ENCODE data around the gene ZNF750.

The ZNF750 gene

DNA sequence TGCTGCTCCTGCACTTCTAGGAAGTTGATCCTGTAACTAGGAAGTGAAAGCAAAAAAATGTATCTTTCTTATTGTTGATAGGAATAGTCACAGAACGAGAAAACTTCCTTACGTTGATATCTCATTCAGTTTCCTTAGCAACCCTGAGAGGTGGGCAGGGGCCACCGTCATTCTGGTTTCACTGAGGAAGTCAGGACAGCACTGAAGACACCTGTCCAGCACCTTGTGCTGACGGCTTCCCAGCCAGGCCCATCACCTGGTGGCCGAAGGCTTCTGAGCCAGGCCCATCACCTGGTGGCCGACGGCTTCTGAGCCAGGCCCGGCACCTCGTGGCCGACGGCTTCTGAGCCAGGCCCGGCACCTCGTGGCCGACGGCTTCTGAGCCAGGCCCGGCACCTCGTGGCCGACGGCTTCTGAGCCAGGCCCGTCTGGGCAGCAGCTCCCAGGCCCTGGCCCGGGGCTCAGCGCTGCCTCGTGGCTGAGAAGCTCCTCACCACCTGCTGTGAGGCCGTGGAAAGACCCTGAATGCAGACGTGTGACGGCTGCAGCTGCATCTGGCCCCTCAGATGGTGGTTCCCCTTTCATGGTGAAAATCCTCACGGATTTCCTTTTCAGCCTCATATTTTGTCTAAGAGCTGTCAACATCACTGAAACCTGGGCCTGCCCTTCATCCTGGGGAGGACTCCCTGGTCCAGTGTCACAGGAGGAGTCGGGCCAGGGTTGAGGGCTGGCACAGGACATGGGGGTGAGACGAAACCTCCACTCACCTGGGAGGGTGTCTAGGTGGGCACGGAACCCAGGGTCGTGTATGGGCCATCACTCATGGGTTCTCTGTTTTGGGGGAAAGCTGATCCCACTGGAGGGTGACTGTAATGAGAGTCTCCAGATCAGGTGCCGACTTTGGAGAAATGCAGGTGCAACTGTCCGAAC, 33.0 kb upstream of the ZNF750 start:
- no peak for DNase-seq

DNA sequence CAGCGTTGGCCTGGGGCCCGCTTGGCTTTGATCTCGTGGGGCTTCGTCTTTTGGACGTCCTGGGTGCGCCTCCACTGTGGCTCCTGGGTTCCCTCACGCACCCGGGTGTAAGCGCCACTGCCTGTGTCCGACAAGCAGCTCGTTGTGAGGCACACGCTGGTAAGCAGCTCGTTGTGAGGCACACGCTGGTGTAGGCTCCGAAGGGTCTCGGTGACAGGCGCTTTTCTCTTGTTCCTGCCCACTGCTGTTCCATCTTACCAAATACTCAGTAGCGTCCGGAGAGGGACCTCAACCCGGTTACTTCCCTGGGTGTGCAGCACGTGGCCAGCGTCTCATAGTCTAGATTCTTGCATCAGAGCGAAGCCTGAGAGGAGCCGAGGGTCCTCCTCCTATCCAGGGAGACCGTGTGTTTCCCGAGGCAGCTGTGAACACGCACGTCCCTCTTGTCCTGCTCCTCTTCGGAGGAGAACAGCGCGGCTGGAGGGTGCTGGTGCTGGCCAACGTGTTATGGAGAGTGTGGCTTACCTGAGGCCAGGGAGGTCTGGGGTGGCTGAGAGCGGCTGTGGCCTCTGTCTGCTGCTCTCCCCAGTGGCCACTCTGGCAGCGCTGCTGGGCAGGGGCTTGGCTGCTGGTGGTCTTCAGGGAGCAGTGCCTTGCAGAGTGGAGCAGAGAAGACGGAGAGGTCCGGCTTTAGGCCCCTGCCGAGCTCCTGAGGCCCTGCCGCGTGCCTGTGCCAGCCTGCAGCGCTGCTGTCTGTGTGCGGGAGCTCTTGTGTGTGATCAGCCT, 32.1 kb upstream of the ZNF750 start:
- no peak for DNase-seq

DNA sequence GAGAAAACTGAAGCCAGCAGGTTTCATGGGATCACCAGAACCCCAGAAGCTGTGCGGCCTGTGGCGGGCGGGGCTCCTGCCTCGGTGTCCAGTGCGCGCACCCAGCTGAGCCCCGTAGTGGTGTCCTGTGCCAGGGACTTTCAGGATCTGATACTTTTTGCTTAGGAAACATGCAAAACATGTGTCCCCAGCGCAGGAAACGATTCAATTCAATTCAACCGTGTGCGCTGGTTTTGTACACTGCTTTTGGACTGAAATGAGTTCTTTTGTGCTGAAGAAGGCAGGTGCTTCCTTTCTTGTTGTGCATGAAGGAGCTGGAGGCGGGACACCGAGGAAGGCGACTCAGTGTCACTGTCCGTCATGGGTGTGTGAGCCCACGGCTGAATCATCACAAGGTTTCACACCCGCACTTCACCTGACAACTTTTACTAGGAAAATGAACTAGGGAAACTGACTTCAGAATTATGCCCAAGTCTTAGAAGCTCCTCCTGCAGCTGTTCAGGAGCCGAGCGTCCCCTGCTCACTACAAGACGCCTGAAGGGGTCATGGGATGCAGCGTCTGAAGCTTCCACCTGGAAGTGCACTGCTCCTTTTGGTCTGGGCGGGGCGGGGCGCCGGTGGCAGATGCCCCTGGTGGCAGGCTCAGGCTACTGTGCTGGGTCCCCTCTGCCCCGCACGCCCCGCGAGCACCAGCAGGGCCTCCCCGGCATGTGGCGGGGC, 31.4 kb upstream of the ZNF750 start:
- DNase-seq = no peak

DNA sequence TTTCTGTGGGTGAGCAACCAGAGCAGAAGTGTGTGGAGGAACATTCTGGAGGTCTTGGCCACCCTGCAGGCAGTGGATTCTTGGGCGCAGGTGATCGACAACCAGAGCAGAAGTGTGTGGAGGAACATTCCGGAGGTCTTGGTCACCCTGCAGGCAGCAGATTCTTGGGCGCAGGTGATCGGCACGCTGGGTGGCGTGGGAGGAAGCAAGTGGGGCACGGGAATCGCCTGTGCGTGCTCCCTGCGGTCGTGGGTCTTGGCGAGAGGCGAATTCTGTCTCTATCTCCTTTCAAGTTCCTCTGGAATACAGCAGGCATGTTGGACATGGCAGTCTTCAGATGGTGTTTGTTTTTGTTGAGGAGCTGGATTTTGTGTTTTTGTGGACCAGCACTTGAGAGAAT, 30.7 kb upstream of the ZNF750 start:
- no peak for DNase-seq

DNA sequence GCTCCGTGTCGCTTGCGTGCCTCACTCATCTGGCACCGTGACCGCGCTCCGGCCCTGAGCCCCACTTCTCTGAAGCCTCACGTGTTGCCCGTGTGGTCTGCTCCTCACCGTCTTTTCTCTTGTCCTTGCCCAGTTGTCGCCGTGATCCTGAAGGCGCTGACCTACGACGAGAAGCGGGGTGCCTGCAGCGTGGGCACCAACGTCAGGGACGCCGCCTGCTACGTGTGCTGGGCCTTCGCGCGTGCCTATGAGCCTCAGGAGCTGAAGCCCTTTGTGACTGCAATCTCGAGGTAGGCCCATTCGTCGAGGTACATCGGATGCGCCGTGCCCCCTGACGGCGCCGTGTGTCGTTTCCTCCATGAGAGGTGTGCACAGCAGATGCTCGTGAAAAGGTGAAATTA, 30.3 kb upstream of the ZNF750 start:
- no peak for DNase-seq

DNA sequence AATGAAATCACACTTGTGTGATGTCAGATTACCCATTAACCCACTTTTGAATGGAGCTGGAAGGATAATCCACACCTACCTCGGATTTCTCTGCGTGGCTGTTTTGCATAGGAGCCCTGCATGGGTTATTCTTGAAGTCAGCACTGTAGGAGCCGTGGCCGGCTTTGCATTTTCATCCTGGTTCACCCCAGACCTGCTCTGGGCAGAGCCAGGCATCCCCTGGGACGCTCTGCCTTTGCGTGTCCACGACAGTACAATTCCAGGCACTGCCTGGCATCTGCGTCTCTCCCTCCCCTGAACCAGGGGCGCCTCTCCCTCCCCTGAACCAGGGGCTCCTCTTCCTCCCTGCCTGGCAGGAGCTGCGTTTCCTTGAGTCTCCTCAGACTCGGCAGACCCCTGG, 29.7 kb upstream of the ZNF750 start:
- DNase-seq = no peak

DNA sequence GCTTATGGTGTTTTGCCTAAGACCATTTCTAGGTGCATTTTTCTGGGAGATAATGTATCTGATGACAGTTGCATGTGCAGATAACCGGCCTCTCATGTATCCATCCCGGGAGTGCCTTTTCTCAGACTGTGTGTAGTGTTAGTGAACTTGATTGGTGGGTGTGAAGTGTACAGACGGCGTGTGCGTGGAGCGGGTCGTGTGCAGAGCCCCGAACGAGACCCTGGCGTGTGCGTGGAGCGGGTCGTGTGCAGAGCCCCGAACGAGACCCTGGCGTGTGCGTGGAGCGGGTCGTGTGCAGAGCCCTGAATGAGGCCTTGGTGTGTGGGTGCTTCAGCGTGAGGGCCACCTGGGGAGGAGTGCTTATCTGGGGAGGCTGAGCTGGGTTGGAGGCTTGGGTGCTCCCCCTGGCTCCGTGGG, 28.9 kb upstream of the ZNF750 start:
- DNase-seq = no peak

DNA sequence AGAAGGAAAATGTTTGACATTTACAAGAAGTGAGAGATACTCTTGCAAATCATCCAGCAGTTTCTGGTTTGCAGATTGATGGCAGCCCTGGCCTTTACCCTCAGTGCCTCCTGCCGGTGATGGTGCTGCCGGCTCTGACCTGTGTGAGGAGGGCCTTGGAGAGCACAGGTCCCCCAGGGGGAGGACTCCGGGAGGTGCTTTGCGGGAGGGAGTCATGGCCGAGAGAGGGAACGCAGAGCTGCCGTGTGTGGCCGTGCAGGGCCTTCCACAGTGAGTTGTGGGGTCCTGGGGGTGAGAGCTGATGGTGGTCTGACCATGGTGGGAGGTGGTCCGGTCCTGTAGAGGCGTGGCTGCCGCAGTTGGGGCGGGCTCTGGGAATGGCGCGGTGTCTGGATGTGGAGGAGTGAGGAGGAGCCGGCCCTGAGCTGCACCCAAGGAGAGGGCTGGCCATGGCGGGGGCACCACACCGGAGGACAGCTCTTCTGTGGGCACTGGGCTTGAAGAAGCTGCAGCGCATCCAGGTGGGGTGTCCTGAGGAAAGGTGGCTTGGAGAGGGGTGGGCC, 28.0 kb upstream of the ZNF750 start:
- no peak for DNase-seq

DNA sequence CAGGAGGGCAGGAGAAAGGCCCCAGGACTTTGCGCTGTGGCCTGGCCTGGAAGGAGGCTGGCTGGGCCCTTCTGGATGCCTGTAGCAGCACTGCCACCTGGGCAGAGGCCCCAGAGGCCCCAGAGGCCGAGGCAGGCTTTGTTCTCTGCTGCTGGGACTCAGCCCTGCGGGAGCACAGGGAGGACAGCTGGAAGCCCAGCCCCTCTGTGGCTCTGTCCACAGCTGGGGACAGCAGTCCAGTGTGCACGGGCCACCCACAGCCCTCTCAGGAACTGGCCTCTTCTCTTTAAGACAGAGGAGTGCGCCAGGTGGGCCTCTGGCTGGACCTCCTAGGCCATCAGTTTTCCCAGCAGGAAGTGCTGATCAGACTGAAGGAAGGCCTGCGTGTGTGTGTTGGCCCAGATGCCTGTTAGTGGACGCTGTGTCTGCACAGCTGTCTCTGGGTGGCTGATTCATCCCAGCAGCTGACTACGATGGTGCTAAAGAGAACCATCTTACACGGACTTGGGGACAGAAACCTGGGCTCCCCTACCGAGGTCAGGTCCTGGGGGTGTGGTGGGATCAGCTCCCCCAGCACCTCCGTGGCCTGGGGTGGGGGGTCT, 26.9 kb upstream of the ZNF750 start:
- peak; percentile 89 for DNase-seq

DNA sequence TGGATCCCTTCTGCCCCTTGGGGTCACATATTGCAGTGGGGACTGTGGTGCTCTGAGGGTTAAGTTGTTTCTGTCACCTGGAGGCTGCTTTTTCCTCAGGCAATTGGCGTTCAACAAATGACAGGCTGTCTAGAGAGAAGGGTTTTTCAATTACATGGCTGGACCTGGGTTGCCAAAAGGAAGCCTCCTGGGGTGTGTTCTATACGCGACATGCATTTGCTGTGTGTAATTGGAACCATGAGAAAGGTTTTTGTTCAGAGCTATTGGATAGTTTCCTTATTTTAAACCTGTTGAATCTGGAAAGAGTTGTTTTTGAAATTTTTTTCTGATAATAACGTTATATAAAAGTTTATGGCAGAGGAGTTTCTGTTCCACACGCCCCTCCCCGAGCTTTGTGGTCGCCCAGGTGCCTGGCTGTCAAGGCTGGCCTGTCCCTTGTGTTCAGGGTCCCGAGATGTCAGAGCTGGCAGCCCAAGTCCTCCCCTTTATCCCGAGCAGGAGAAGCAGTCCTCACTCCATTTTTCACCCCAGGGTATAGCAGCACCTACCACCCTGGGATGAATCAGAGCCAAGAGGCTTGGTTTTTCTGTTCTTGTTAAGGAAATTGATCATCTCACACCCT, 26.1 kb upstream of the ZNF750 start:
- DNase-seq = no peak

DNA sequence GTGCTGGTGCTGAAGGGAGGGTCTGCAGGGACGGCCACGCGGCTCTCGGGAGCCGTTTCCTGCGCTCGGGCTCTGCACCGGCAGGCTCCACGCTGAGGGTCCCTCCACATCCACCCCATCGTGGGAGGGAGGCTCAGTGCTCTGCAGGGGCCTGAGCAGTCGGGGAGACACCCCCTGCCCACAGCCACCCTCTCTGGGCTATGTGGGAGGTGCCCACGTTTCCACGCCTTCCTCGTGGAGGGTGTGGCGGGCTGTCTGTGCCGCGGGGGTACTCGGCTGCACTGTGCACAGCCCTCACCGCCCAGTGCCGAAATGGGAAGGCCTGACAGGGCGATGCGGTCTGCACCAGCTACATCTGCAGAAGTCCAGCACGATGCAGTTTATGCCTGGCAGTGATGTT, 25.5 kb upstream of the ZNF750 start:
- no peak for DNase-seq

DNA sequence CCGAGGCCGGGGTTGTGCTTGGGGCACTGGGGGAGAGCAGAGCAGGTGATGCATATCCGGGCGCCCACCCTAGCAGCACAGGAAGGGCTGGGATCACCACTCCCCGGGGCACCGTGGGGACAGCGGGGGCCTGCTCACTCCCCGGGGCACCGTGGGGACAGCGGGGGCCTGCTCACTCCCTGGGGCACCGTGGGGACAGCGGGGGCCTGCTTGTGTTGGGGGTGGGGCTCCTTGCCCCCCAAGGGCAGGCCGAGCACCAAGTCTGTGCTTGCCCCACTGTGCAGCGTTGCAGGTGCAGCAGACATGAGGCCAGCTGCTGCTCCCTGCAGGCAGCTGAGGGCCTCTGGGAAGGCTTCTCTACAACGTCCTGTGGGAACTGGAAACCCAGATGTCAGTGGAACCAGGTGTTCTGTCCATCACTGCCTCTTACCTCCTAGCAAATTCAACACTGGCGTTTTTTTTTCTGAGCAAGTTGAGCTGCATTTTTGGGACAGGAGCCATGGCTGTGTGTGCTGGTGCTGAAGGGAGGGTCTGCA, 25.0 kb upstream of the ZNF750 start:
- no peak for DNase-seq

DNA sequence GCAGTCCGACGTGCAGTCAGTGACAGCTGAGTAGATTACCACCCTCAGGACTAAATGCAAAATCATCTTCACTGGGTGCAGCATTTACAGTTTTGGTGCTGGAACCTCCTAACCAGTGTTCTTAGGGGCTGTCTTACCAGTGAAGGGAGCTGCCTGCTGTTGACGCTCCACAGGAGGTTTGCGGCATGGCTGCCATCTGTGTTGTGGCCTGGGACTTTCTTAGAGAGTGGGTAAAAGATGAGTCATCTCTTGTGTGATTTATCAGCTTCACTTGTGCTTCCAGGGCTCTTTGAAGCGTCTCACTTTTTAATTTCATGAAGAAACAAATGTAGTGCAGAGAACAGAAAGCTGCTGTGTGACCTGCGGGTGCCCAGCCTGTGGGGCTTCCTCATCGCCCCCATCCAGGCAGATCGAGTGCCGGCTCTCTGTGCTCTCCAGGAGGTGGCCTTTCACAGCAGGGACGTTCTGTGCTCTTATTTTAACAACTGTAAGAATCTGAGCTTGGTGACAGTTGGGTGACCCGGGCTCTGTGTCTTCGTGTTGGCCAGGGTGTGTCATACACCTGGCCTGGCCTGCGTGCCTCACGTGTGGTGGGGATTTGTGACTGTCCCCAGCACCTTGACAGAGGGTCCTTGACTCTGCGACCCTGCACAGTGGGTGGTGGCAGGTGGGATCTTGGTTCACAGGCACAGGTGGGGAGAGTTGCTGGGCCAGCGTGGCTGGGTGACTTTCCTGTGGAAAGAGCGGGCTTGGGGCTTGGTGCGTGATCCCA, 24.3 kb upstream of the ZNF750 start:
- DNase-seq = no peak

DNA sequence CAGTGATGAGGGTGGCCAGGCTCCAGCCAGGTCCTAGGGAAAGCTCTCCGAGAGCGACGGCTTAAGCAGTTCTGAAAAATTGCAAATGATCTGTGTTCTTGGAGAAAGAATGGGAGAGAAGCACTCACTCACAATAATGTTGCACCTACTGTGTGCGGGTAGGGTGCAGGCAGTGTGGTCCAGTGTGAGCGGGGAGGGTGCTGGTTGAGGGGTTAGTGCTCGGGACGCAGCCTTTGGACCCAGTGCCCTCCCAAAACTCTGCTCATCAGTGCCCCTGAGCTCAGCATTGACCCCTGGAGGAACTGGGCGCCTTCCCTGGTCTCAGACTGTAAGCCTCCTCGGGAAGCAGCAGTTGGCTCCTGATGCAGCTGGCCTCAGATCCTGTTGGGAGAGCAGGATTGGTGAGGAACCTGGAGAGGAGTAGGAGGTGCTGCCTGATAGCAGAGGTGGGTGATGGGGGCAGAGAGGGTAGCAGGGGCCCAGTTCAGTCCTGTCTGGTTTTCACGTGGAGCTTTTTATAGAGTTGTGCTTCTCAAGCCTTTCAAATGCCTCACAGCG, 23.6 kb upstream of the ZNF750 start:
- DNase-seq = no peak

DNA sequence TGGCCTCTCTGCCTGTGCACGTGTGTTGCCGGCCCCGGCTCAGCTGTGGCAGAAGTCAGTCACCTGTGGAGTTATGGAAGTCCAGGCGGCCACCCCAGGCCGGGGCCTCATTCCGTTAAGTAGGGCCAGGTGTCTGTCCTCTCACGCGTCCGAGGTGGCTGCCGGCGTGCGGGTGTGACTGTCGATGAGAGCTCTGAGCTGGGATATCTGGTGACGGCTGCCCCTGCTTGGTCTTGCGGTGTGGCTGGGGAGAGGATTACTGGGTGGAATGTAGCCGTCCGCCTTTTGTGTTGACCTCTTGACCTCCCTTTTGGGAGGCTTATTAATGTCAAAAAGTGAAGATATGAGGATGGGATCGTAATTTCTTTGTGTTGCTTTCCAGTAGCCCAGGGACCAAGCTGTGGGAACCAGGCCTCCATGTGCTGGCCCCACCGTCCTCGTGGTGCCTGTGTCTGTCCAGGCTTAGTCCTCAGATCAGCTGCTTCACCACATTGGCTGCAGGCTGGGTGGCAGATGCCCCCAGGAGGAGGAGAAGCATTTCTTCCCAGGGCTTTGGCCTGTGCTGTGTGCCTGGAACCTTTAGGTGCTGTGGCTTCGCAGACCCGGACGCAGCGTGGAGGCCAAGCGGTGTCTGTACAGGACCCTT, 23.0 kb upstream of the ZNF750 start:
- no peak for DNase-seq

DNA sequence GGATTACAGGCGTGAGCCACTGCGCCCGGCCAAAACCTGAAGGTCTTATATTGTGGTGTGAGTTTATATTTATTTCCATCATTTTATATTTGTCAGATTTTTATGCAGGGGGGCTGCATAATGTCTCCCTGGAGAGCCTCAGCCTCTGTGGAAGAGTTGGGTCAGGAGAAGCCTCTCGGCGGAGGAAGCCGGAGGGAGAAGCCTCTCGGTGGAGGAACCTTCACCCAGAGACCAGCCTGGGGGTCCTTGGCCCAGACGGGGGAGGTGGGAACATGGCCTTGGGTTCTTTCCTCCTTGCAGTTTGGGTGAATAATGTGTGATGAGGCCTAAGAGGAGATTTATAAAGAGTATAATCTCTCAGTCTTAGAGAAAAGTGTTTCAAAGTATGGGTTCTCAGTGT, 22.4 kb upstream of the ZNF750 start:
- no peak for DNase-seq

DNA sequence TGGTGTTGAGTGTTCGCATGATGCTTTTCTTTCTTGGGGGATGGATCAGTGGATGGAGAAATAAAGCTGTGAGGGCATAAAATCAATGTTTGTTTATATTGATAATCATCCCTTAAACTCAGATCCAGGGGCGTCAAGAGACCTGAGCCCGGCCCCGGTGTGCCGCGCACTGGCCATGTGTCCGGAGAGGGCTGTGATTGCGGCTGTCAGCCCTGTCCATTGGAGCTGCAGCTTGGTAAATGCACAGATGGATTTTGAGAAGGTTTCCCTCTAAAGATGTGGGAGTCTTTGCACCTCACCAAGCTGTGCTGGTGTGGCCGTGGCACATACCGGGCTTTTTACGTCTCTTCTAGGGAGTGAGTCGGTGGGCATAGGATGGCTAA, 21.6 kb upstream of the ZNF750 start:
- DNase-seq = no peak

DNA sequence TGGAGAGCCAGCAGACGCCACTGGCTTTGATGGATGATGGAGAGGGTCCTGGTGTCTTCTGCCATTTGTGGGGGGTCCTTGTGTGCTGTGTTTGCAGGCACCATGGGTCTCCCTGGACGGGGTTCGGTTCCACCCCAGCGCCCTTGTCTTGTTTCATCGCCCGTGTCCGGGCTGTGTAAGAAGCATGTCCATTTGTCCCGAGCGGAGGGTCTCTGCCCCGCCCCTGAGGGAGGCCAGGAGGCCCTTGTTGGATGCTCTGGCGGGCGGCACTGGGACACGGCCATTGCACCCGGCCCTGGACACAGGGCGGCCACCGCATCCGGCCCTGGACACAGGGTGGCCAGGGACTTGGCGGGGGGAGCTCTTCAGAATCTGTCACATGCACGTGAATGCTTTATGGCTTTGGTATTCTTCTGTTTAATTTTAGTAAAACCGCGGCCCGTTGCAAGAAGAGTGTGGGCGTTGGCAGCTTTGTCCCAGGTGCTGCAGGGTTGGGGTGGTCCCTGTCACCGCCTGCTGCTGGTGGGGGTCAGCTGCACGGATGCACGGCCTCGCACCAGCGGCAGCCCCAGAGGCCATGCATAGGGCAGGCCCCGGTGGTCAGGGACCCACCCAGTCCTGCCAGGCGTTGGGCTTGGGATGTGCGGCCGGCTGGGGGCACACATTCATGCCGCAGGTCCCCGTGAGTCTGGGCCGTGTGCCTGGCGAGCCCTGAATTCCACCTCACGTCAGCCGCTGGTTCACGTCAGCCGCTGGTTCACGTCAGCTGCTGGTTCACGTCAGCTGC, 21.0 kb upstream of the ZNF750 start:
- no peak for DNase-seq
